ENCODE results near the gene RAD54L2.

GRCh38 chr3:51514210-51514609 lies 24.3 kb upstream of the RAD54L2 start:
- TF ChIP-seq CTCF (IDR thresholded peaks at IDR 0.05): no peak
- TF ChIP-seq POLR2A (IDR thresholded peaks at IDR 0.05): no peak

All from heart left ventricle (tissue), 13 donors.